Measurements from ENCODE around the gene EXOSC7. TPM values are rescaled to one million over a fixed set of nuclear protein-coding genes. Genes with fewer than 3 reads are reported as not detected.

The EXOSC7 gene
- total and polyA plus RNA-seq, 2 donors (not counting 1 experiment from before 2014, with no cell fraction given) = 25.5 to 40.0 TPM

DNA sequence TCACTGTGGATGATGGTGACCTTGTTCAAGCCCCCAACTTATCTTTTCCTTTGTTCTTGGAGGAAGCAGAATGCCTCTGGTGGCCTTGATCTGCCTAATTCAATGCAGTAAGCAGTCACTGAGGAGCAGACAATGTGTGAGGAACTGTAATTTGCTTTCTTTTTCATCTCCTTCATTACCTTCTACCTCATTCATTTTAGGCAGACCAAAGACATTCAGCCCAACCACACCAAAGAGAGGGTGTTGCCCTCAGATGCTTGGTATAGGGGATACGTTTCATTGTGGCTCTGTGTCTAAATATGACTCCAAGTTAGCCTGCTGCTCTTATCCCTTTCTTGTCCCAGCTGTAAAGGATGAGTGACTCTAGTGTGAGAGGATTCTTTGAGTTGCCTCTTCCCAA lies 15.3 kb downstream of the EXOSC7 start:
- Histone ChIP-seq H3K4me1 (ENCODE audit: control insufficient read depth in 2 of 2, insufficient read depth in 2 of 2, low read length in 2 of 2) (no peaks in the 10 kb centered on the region), H3K9me3 (ENCODE audit: control extremely low read depth in 1 of 3, control insufficient read depth in 2 of 3, insufficient read depth in 1 of 3, low read length in 2 of 3) (no peaks in the 10 kb centered on the region), H2AFZ (ENCODE audit: insufficient read depth, low read depth, low read length, poor library complexity, severe bottlenecking) (no peak overlapping the region), H3K27ac (ENCODE audit: low read length in 2 of 2) (no peak overlapping the region), H3K27me3 (replicated peaks in 1 of 4; ENCODE audit: control extremely low read depth in 1 of 4, control insufficient read depth in 3 of 4, insufficient read depth in 4 of 4, low read length in 3 of 4) (no peaks in the 10 kb centered on the region), H3K79me2 (ENCODE audit: control insufficient read depth, insufficient read depth, low read length) (peaks cover 9% of the 10 kb centered on the region), H3K9ac (ENCODE audit: low read length) (no peak overlapping the region), H3K36me3 (replicated peaks in 1 of 2; ENCODE audit: control extremely low read depth in 1 of 2, control insufficient read depth in 1 of 2, extremely low read depth in 1 of 2, insufficient read depth in 2 of 2, low read length in 1 of 2) (peaks cover 0 to 34% of the 10 kb centered on the region in 2 experiments), H3K4me2 (replicated peaks; ENCODE audit: low read depth, low read length, poor library complexity, severe bottlenecking) (no peak overlapping the region), H4K20me1 (ENCODE audit: control insufficient read depth, insufficient read depth, low read length, poor library complexity, severe bottlenecking) (peaks cover 29% of the 10 kb centered on the region), H3K4me3 (ENCODE audit: control extremely low read depth in 1 of 5, extremely low read depth in 1 of 5, insufficient read depth in 1 of 5, low read depth in 2 of 5, low read length in 4 of 5) (no peak overlapping the region)
- ChIA-PET CTCF (no interaction called here), POLR2A (no interaction called here)
- ATAC-seq (ENCODE audit: low read depth) (no peak), DNase-seq (no peak)
- Mint-ChIP-seq H3K27me3 (no peaks in the 10 kb centered on the region), H3K4me3 (no peak overlapping the region), H3K4me1 (peaks cover 3% of the 10 kb centered on the region), H3K9me3 (ENCODE audit: insufficient read depth) (no peaks in the 10 kb centered on the region), H3K27ac (no peak overlapping the region)
- TF ChIP-seq, protein P1, sequence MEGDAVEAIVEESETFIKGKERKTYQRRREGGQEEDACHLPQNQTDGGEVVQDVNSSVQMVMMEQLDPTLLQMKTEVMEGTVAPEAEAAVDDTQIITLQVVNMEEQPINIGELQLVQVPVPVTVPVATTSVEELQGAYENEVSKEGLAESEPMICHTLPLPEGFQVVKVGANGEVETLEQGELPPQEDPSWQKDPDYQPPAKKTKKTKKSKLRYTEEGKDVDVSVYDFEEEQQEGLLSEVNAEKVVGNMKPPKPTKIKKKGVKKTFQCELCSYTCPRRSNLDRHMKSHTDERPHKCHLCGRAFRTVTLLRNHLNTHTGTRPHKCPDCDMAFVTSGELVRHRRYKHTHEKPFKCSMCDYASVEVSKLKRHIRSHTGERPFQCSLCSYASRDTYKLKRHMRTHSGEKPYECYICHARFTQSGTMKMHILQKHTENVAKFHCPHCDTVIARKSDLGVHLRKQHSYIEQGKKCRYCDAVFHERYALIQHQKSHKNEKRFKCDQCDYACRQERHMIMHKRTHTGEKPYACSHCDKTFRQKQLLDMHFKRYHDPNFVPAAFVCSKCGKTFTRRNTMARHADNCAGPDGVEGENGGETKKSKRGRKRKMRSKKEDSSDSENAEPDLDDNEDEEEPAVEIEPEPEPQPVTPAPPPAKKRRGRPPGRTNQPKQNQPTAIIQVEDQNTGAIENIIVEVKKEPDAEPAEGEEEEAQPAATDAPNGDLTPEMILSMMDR (IDR thresholded peaks at IDR 0.05) = no peak
- no peak for TF ChIP-seq EZH2 (IDR thresholded peaks at IDR 0.05; ENCODE audit: borderline replicate concordance, insufficient read depth, low read depth, low read length, poor library complexity, severe bottlenecking)
- no CpG with 5 or more reads among the region's 1 CpG for WGBS (ENCODE audit: insufficient coverage)
- intact Hi-C loops (cut with micrococcal nuclease) = no loop called here

DNA sequence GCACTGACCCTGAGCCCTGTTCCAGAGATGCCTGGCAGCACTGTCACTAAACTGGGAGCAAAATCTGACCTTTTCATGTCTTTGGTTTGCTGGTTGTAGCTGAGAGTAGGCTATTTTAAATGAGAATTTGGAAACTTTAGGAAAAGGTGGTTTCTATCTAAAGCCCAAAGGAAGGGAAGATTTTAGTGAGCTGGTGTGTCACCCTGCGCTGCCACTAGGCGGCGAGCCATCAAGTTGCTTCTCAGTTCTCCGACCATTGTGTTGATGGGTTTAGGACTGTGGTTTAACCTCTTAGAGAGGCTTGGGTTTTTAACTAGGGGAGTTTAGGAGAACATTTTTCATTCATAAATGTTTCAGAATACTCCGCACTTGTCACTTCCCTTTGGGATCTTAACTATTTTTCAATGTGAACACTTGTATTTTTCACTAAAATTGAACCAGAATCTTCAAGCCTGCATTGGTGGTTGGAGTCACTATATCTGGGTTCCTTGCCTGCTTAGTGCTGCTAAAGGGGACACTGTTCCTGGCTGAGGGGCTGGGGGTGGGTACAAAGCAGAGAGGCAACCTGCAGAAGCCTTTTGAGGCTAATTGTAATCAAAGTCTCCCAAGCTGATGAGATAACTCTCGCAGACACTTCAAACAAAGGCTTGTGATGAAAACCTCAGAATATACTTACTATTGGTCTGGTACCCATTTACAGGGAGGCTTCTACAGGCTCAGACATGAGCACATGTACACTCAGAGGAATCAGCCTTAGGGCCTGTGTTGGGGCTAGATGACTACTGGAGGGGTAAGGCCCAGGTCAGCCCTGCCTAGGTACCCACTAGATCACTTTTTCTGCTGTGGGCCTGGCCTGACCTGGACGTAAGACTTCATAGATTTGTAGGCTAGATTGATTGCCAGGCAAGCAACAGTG lies 16.8 kb downstream of the EXOSC7 start:
- Histone ChIP-seq H3K4me3 (ENCODE audit: control extremely low read depth in 1 of 5, extremely low read depth in 1 of 5, insufficient read depth in 1 of 5, low read depth in 2 of 5, low read length in 4 of 5) (no peak overlapping the region), H4K20me1 (ENCODE audit: control insufficient read depth, insufficient read depth, low read length, poor library complexity, severe bottlenecking) (peaks cover 24% of the 10 kb centered on the region), H3K4me2 (replicated peaks; ENCODE audit: low read depth, low read length, poor library complexity, severe bottlenecking) (no peak overlapping the region), H3K27ac (ENCODE audit: low read length in 2 of 2) (no peak overlapping the region), H3K79me2 (ENCODE audit: control insufficient read depth, insufficient read depth, low read length) (peaks cover 9% of the 10 kb centered on the region), H3K36me3 (replicated peaks in 1 of 2; ENCODE audit: control extremely low read depth in 1 of 2, control insufficient read depth in 1 of 2, extremely low read depth in 1 of 2, insufficient read depth in 2 of 2, low read length in 1 of 2) (peaks cover 0 to 44% of the 10 kb centered on the region in 2 experiments), H3K9ac (ENCODE audit: low read length) (no peak overlapping the region), H3K4me1 (ENCODE audit: control insufficient read depth in 2 of 2, insufficient read depth in 2 of 2, low read length in 2 of 2) (peaks cover 0 to 3% of the 10 kb centered on the region in 2 donors), H3K9me3 (ENCODE audit: control extremely low read depth in 1 of 3, control insufficient read depth in 2 of 3, insufficient read depth in 1 of 3, low read length in 2 of 3) (no peaks in the 10 kb centered on the region), H2AFZ (ENCODE audit: insufficient read depth, low read depth, low read length, poor library complexity, severe bottlenecking) (no peak overlapping the region), H3K27me3 (replicated peaks in 1 of 4; ENCODE audit: control extremely low read depth in 1 of 4, control insufficient read depth in 3 of 4, insufficient read depth in 4 of 4, low read length in 3 of 4) (no peaks in the 10 kb centered on the region)
- ATAC-seq (ENCODE audit: low read depth) = no peak
- no peak for DNase-seq
- TF ChIP-seq EZH2 (IDR thresholded peaks at IDR 0.05; ENCODE audit: borderline replicate concordance, insufficient read depth, low read depth, low read length, poor library complexity, severe bottlenecking) = no peak
- TF ChIP-seq, protein P1 (IDR thresholded peaks at IDR 0.05) = peak; percentile 76
- no peak overlapping the region for H3K27ac Mint-ChIP-seq
- H3K4me3 Mint-ChIP-seq = no peak overlapping the region
- peaks cover under 1% of the 10 kb centered on the region for H3K4me1 Mint-ChIP-seq
- intact Hi-C loops (cut with micrococcal nuclease) = no loop called here
- ChIA-PET POLR2A (no interaction called here), CTCF (interaction anchor here (0.6 to 2.3 kb wide), 4 partner anchors 9 to 16 kb away, joined by 4 to 7 read pairs (median 5); partner anchors contain the start of genes EXOSC7 and ZDHHC3)
- no peaks in the 10 kb centered on the region for H3K27me3 Mint-ChIP-seq
- H3K9me3 Mint-ChIP-seq (ENCODE audit: insufficient read depth) = no peaks in the 10 kb centered on the region
- 89% methylated on average over 4 of the region's 7 CpGs for WGBS (ENCODE audit: insufficient coverage)
